ENCODE data around the gene SYT17.

Gene SYT17

GRCh38 chr16:19307587-19308241 lies 139.7 kb downstream of the SYT17 start:
- DNase-seq, result no peak

GRCh38 chr16:19308392-19308791 lies 140.4 kb downstream of the SYT17 start:
- no peak for DNase-seq

GRCh38 chr16:19309178-19309577 lies 141.1 kb downstream of the SYT17 start:
- DNase-seq, result no peak

DNA sequence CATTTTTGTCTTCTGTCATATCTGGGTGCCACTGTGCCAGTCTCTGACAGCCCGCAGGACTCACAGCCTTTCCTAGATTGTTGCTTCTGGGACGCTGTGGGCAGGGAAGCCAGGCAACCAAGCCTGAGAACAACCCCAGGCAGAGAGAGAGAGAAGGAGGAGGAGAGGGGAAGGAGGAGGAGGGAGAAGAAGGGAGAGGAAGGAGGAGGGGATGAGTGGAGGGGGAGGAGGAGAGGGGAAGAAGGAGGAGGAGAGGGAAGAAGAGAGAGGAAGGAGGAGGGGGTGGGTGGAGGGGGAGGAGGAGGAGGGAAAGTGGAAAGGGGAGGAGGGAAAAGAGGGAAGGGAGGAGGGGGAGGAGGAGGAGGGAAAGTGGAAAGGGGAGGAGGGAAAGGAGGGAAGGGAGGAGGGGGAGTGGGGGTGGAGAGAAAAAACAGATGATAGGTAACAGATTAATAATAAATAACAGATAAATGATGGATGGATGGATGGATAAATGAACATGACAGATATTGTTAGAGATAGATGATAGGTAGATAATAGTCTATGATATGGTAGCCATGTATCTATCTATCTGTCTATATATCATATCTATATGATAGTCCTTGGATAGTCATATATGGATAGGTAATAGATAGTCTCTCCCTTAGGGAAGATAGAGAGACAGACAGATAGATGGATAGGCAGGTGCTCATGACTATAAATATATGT lies 146.8 kb downstream of the SYT17 start:
- no peak for DNase-seq

- no peak for DNase-seq
These were observed 147.9 kb downstream of the SYT17 start for GRCh38 chr16:19315889-19316433.

DNA sequence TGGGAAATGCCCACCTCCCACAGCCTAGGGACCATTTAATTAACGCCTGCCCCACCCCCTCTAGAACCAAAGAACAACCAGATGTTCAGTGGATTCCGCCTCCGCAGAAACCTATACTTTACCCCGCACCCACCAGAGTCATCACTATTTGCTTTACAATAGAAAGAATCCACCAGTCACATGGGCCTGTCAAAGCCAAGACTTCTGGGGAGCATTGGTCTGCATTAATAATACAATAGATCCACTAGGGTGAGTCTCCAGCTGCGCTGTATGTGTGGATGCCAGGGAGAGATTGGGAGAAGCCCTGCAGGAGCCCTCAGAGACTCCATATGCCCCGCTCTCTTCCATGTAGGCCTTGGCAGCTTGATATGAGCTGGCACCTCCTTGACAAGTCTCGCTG lies 148.8 kb downstream of the SYT17 start:
- DNase-seq, result no peak
